Fibroblast of peridontal ligament (primary cell): Measurements from ENCODE around the gene RAB6A.
"Not testable (repeated sequence)": the region's sequence is repeated elsewhere in the genome, so short reads cannot be mapped to it uniquely, and the experiment has no call there.

ENCODE experiments used
- DNase-seq: peaks from one replicate; pipeline ENCODE4 v3.0.0-alpha.2; 2010; ENCODE audit errors: extremely low read depth

RAB6A gene

GRCh38 chr11:73762732-73763131 lies 1.9 kb upstream of the RAB6A start:
- DNase-seq: no peak

GRCh38 chr11:73761403-73761945 lies 600 bp upstream of the RAB6A start:
- no peak for DNase-seq

GRCh38 chr11:73760135-73760678 lies 667 bp downstream of the RAB6A start:
- DNase-seq: peak; percentile 34

GRCh38 chr11:73759610-73760134 lies 1.2 kb downstream of the RAB6A start:
- peak; percentile 60 for DNase-seq

DNA sequence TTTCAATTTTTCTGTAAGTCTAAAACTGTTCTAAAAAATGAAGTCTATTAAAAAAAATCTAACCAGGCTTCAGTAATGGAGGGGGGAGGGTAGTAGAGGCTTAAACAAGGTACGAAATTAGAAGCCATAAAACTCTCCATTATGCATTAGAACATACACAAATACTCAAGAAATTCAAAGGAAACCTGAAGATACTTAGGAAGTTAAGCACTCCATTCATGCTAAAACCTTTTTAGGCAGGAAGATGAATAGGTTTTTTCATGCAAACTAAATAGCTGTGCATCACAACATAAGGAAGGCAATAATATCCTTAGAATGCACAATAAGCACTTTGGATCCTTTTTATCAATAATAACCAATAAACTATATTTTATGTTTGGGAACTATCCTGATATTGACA lies 2.4 kb downstream of the RAB6A start:
- no peak for DNase-seq

DNA sequence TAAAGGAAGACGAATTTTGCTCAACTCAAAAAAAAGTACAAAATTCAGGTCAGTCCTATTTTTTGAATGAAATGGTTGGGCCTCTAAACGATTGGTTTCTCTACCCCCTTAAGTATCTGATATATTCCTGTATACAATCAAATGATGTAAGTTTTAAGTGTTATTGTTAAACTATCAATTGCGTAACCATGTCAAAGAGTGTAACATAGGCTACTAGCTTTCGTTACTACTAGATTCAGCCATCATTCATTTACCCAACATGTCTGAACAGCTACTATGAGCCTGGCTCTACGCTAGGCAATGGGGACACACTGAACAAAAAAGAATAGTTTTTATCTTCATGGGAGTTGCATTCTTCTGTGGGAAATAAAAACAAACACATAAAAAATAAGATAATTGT lies 3.3 kb downstream of the RAB6A start:
- no peak for DNase-seq

DNA sequence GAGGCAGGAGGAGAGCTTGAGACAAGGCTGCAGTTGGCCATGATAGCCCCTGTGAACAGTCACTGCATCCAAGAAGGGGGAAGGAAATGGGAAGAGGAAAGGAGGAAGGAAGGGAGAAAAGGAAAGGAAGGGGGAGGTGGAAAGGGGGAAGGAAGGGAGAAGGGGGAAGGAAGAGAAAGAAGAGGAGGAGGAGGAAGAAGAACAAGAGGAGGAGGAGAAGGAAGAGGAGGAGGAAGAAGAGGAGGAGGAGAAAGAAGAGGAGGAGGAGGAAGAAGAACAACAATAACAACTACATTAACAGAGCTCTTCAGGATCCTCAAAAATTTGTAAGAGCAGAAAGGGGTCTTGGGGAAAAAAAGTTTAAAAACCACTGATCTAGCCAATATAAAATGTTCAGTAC lies 5.2 kb downstream of the RAB6A start:
- no peak for DNase-seq

DNA sequence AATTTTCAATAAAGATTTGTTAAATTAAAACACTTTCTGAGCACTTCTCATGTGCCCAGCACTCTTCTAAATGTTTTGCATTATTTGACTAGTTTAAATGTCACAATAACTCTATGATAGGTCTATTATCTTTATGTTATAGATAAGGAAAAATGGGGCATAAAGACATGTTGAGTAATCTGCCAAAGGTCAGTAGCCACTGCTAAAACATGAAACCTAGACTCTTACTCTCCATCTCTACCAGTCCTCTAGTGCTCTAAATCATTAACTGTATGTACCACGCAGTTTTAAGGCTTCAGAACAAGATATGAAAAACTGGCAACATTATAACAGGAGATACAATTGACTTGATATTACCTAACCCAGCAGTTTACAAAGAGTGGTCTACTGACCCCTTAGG lies 6.9 kb downstream of the RAB6A start:
- no peak for DNase-seq

DNA sequence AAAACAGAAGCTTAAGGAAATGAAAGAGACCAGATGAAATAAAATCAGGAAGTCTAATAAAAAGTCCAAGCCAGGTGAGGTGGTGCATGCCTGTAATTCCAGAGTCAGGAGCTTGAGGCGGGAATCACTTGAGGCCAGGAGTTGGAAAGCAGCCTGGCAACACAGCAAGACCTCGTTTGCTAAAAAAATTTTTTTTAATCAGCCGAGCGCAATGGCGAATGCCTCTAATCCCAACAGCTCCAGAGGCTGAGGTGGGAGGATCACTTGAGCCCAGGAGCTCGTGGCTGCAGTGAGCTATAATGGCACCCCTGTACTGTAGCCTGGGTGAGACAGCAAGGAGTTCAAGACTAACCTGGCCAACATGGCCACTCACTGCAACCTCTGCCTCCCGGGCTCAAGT lies 8.0 kb downstream of the RAB6A start:
- DNase-seq: no peak

DNA sequence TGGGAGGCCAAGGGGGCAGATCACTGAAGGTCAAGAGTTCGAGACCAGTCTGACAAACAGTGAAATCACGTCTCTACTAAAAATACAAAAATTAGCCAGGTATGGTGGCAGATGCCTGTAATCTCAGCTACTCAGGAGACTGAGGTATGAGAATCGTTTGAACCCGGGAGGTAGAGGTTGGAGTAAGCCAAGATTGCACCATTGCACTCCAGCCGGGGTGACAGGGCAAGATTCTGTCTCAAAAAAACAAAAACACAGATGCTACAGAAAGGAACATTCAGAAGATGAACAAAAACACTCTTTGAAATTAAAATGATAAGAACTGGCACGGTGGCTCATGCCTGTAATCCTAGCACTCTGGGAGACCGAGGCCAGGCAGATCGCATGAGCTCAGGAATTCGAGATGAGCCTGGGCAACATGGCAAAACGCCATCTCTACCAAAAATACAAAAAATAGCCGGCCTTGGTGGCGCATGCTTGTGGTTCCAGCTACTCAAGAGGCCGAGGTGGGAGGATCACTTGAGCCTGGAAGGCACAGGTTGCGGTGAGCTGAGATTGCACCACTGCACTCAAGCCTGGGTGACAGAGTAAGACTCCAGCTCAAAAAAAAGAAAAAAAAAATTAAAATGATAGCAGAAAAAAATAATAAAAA lies 8.5 kb downstream of the RAB6A start:
- no peak for DNase-seq

DNA sequence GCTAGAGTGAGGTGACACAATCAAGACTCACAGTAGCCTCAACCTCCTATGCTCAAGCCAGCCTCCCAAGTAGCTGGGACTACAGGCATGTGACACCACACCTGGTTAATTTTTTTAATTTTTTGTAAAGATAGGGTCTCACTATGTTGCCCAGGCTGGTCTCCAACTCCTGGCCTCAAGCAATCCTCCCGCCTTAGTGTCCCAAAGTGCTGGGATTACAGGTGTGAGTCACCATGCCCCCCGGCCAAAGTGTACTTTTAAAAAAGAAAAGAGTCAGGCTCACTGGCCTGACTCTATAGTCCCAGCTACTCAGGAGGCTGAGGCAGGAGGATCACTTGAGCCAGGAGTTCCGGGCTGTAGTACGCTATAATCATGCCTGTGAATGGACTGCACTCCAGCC lies 10.0 kb downstream of the RAB6A start:
- not testable (repeated sequence) for DNase-seq

GRCh38 chr11:73750228-73750627 lies 10.6 kb downstream of the RAB6A start:
- no peak for DNase-seq

DNA sequence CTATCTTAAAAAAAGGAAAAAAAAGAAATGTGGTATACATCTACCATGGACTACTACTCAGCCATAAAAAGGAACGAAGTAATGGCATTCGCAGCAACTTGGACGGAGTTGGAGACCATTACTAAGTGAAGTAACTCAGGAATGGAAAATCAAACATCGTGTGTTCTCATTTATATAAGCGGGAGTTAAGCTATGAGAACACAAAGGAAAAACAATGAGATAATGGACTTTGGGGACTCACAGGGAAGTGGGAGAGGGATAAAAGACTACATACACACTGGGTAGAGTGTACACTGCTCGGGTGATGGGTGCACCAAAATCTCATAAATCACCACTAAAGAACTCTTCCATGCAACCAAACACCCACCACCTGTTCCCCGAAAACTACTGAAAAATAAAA lies 11.8 kb downstream of the RAB6A start:
- DNase-seq: no peak

DNA sequence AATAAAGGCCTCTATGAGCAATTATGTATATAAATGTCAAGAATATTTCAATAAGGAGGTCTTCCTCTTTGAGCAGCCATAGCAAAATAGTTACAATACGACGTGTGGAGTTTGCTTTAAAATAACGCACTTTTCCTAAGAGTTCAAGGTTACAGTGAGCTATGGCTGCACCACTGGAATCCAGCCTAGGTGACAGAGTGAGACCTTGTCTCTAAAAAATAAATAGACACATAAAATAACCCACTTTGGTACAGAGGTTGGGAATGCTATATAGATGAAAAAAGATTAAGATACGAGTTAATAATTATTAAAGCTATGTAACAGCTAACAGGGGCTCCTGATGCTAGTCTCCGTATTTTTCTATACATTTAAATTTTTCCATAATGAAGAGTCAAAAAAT lies 12.6 kb downstream of the RAB6A start:
- no peak for DNase-seq

- DNase-seq: no peak
Measured at GRCh38 chr11:73747762-73748161, 13.1 kb downstream of the RAB6A start.

- DNase-seq: no peak
Measured at GRCh38 chr11:73746701-73747100, 14.2 kb downstream of the RAB6A start.

GRCh38 chr11:73743045-73743444 lies 17.8 kb downstream of the RAB6A start:
- no peak for DNase-seq

GRCh38 chr11:73735959-73736358 lies 24.9 kb downstream of the RAB6A start:
- not testable (repeated sequence) for DNase-seq

GRCh38 chr11:73734993-73735392 lies 25.9 kb downstream of the RAB6A start:
- peak; percentile 14 for DNase-seq

- DNase-seq: not testable (repeated sequence)
Measured at GRCh38 chr11:73734011-73734410, 26.9 kb downstream of the RAB6A start.

GRCh38 chr11:73732936-73733335 lies 27.9 kb downstream of the RAB6A start:
- peak; percentile 60 for DNase-seq

DNA sequence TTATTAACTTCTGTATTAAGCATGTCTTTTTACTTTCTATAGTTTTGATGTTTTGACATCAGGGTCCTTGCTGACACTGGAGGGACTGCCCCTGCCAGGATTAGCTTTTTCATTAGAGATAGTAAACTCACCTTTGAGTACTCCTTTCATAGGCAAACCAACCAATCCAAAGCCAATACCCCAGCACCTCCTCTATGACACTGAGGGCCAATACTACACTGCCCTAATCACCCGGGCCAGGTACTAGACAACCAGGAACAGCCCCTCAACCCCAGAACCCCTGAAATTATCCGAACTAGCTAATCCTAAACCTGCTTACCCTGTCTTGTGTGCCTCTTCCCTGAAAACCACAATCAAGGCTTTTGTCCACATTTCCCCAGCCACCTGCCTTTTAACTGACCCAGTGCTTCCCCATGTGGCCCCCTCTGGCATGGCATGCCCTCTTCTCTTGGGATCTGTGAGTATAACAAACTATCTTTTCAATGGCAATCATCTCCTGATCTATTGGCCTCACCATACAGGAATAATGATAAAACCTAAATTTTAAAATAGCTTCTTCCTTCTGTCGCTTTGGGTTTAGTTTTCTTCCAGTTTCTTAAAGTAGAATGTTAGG lies 31.2 kb downstream of the RAB6A start:
- no peak for DNase-seq

DNA sequence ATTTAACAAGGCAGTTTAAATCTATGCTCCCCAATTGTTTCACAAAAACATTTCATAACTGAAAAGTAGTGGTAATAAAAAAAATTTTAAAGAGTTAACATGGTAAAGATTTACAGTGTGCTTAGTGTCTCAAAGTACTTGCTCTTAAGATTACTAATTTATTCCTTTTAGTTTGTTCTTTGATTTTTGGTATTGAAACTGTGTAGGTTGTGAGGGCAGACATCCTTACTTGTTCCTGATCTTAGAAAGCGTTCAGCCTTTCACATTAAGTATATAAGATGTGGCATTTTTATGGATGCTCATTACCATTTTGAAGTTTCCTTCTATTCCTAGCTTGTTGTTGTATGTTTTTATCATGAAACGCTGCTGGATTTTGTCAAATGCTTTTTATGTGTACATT lies 32.9 kb downstream of the RAB6A start:
- no peak for DNase-seq
